Sigmoid colon (tissue), 7 donors: Measurements from ENCODE around the gene TSPAN5. TPM values are rescaled to one million over a fixed set of nuclear protein-coding genes. Genes with fewer than 3 reads are reported as not detected.

Source experiments
- DNase-seq: peaks from one replicate; pipeline ENCODE4 v3.0.0-alpha.2; 2019
- H3K27ac ChIP-seq, 4 donors: fragments of 200-600 bp; sonication (generic); one replicate each; pipeline ENCODE4 v1.5.1; 2016 to 2019; ENCODE audit warnings: mild to moderate bottlenecking in 1 of 4
- H3K27me3 ChIP-seq, 3 donors: fragments of 200-600 bp; sonication (generic); one replicate each; pipeline ENCODE4 v1.5.1; 2019; ENCODE audit warnings: mild to moderate bottlenecking in 1 of 3
- H3K36me3 ChIP-seq, 4 donors: fragments of 200-600 bp; sonication (generic); one replicate each; pipeline ENCODE4 v1.5.1; 2016 to 2019
- H3K4me1 ChIP-seq, 4 donors: fragments of 200-600 bp; sonication (generic); one replicate each; pipeline ENCODE4 v1.5.1; 2017 to 2019
- H3K4me3 ChIP-seq, 4 donors: fragments of 200-600 bp; sonication (generic); one replicate each; pipeline ENCODE4 v1.5.1; 2017 to 2019; ENCODE audit warnings: mild to moderate bottlenecking in 2 of 4, moderate library complexity in 1 of 4
- H3K9me3 ChIP-seq, 4 donors: fragments of 200-600 bp in 3 of 4; sonication (generic) in 3 of 4; one replicate each; pipeline versions ENCODE4 v1.5.1 to v1.6.1; 2013 to 2019
- EP300 ChIP-seq, 4 donors: sonication (generic); formaldehyde crosslinking; IDR thresholded peaks; one replicate each; pipeline ENCODE4 v1.6.1; 2017; ENCODE audit warnings: antibody characterized with exemption in 4 of 4
- POLR2A ChIP-seq, 2 donors: fragments of 450-650 bp; IDR thresholded peaks; one replicate each; pipeline ENCODE4 v1.6.1; 2016; ENCODE audit warnings: antibody characterized with exemption in 2 of 2, mild to moderate bottlenecking in 2 of 2, moderate library complexity in 2 of 2
- POLR2AphosphoS5 ChIP-seq, 4 donors: sonication (generic); formaldehyde crosslinking; IDR thresholded peaks; one replicate each; pipeline ENCODE4 v1.6.1; 2017; ENCODE audit warnings: antibody characterized with exemption in 4 of 4
- WGBS, 2 donors: extraction: QIAGEN DNeasy Blood & Tissue Kit; methylation state at CpG; one replicate each; pipeline ENCODE4 v1.1.7; 2013; 5-methylcytosine and 5-hydroxymethylcytosine counted together
- intact Hi-C: fragments of 100-400 bp; cut with DNase I; formaldehyde crosslinking; loops from one replicate; pipeline ENCODE4 v1.15.1; 2023
- polyA plus RNA-seq, 3 donors: library from polyadenylated mRNA; stranded (reverse); fragments of 200-250 nt; gene quantifications; one replicate each; pipeline ENCODE4 v1.2.3, GENCODE V29; 2013
- total RNA-seq, 4 donors: library from RNA; depleted of rRNA; stranded (reverse); fragments of >200 nt; gene quantifications; one replicate each; pipeline ENCODE4 v1.1.0, GENCODE V29; 2016
- TF ChIP-seq, protein P1 (sequence below), 4 experiments: fragments of 450-650 bp in 3 of 4; fragments of 200-600 bp in 1 of 4; IDR thresholded peaks; one replicate each; pipeline ENCODE4 v1.5.1; 2016 to 2019; ENCODE audit warnings: antibody characterized with exemption in 4 of 4, mild to moderate bottlenecking in 3 of 4, moderate library complexity in 2 of 4
- donor health status: healthy with polysubstance abuse.
- donor health status: Bipolar disorder and iron deficiency.
- donor health status: healthy.

TSPAN5 gene
- total and polyA plus RNA-seq, 7 donors, result 1.2 to 18.6 (median 11.2) TPM

- Histone ChIP-seq H3K4me3 (no peak overlapping the region), H3K9me3 (no peaks in the 10 kb centered on the region), H3K4me1 (peaks cover 0 to 14% (median 8%) of the 10 kb centered on the region in 4 donors), H3K36me3 (no peaks in the 10 kb centered on the region), H3K27ac (peak overlapping the region in 1 of 4 donors; percentile 28), H3K27me3 (no peaks in the 10 kb centered on the region)
- WGBS, 2 donors, result 28 to 73% methylated on average over 7 of the region's 7 CpGs
- no peak for TF ChIP-seq POLR2A (IDR thresholded peaks at IDR 0.05)
- TF ChIP-seq POLR2AphosphoS5 (IDR thresholded peaks at IDR 0.05), result no peak
- TF ChIP-seq EP300 (IDR thresholded peaks at IDR 0.05), result no peak
- TF ChIP-seq, protein P1, sequence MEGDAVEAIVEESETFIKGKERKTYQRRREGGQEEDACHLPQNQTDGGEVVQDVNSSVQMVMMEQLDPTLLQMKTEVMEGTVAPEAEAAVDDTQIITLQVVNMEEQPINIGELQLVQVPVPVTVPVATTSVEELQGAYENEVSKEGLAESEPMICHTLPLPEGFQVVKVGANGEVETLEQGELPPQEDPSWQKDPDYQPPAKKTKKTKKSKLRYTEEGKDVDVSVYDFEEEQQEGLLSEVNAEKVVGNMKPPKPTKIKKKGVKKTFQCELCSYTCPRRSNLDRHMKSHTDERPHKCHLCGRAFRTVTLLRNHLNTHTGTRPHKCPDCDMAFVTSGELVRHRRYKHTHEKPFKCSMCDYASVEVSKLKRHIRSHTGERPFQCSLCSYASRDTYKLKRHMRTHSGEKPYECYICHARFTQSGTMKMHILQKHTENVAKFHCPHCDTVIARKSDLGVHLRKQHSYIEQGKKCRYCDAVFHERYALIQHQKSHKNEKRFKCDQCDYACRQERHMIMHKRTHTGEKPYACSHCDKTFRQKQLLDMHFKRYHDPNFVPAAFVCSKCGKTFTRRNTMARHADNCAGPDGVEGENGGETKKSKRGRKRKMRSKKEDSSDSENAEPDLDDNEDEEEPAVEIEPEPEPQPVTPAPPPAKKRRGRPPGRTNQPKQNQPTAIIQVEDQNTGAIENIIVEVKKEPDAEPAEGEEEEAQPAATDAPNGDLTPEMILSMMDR (IDR thresholded peaks at IDR 0.05), result no peak
- DNase-seq, result no peak
- intact Hi-C loops, result no loop called here
Measured at GRCh38 chr4:98557194-98557892, 101.1 kb downstream of the TSPAN5 start.

DNA sequence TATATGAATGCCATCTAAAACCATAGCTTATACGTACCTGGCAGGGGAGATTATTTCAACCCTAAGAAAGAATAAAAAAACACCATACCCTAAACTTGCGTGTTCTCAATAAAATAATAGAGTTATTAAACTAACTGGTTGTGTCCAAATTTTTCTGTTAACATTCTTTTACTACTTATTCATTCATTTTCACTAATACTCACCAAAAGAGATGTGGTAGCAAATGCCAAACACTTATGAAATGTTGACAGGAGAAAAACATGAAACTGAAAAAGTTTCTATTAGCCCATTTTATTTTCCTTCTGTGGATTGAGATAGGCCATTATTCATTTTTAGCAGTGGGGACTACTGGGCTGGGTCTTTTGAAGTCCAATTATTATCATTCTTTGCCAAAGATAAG is 102.0 kb downstream of the TSPAN5 start:
- H3K36me3 ChIP-seq, result no peaks in the 10 kb centered on the region
- TF ChIP-seq EP300 (IDR thresholded peaks at IDR 0.05), result no peak
- TF ChIP-seq, protein P1 (IDR thresholded peaks at IDR 0.05), result no peak
- no peak for TF ChIP-seq POLR2A (IDR thresholded peaks at IDR 0.05)
- no peak for TF ChIP-seq POLR2AphosphoS5 (IDR thresholded peaks at IDR 0.05)
- intact Hi-C loops, result no loop called here
- no peaks in the 10 kb centered on the region for H3K9me3 ChIP-seq
- H3K27me3 ChIP-seq, result no peaks in the 10 kb centered on the region
- no peak overlapping the region for H3K27ac ChIP-seq
- no peak overlapping the region for H3K4me3 ChIP-seq
- H3K4me1 ChIP-seq, result peaks cover 0 to 14% (median 8%) of the 10 kb centered on the region in 4 donors
- 88 to 95% methylated on average over 2 of the region's 2 CpGs for WGBS, 2 donors
- no peak for DNase-seq

- intact Hi-C loops, result no loop called here
- 86 to 92% methylated on average over 10 of the region's 10 CpGs for WGBS, 2 donors
- Histone ChIP-seq H3K4me1 (peaks cover 0 to 14% (median 8%) of the 10 kb centered on the region in 4 donors), H3K9me3 (no peaks in the 10 kb centered on the region), H3K27me3 (no peaks in the 10 kb centered on the region), H3K27ac (no peak overlapping the region), H3K36me3 (no peaks in the 10 kb centered on the region), H3K4me3 (no peak overlapping the region)
- TF ChIP-seq EP300 (IDR thresholded peaks at IDR 0.05), result no peak
- TF ChIP-seq, protein P1 (IDR thresholded peaks at IDR 0.05), result no peak
- no peak for TF ChIP-seq POLR2AphosphoS5 (IDR thresholded peaks at IDR 0.05)
- no peak for TF ChIP-seq POLR2A (IDR thresholded peaks at IDR 0.05)
- DNase-seq, result no peak
Measured at GRCh38 chr4:98555798-98556445, 102.5 kb downstream of the TSPAN5 start.

- intact Hi-C loops, result loop anchor here (1.0 to 2.0 kb wide), 2 partner anchors 80 to 112 kb away; partner anchors contain the start of gene TSPAN5
- peak; percentile 75 for DNase-seq
- Histone ChIP-seq H3K9me3 (no peaks in the 10 kb centered on the region), H3K27ac (peak overlapping the region; percentile 68 to 83 (median 80)), H3K27me3 (no peaks in the 10 kb centered on the region), H3K4me3 (peak overlapping the region; percentile 36 to 51 (median 46)), H3K4me1 (peaks cover 0 to 15% (median 9%) of the 10 kb centered on the region in 4 donors), H3K36me3 (no peaks in the 10 kb centered on the region)
- TF ChIP-seq POLR2A (IDR thresholded peaks at IDR 0.05), result no peak
- peak in 1 of 4 donors; percentile 8 for TF ChIP-seq POLR2AphosphoS5 (IDR thresholded peaks at IDR 0.05)
- TF ChIP-seq, protein P1 (IDR thresholded peaks at IDR 0.05), result no peak
- TF ChIP-seq EP300 (IDR thresholded peaks at IDR 0.05), result no peak
- 72 to 79% methylated on average over 17 of the region's 17 CpGs for WGBS, 2 donors
Measured at GRCh38 chr4:98546910-98547594, 111.4 kb downstream of the TSPAN5 start.
